ENCODE data around the gene TEAD1.

Gene TEAD1

GRCh38 chr11:12748561-12748960 lies 74.3 kb downstream of the TEAD1 start:
- no peak for TF ChIP-seq REST (IDR thresholded peaks at IDR 0.05; ENCODE audit: insufficient replicate concordance, low read depth)
- no peak for TF ChIP-seq SPI1 (IDR thresholded peaks at IDR 0.05; ENCODE audit: borderline replicate concordance, low read depth)
- no peak for TF ChIP-seq CTCF (IDR thresholded peaks at IDR 0.05; ENCODE audit: insufficient read depth, low read length)
- TF ChIP-seq GABPA (IDR thresholded peaks at IDR 0.05; ENCODE audit: low read depth): no peak
- TF ChIP-seq POLR2AphosphoS5 (IDR thresholded peaks at IDR 0.05; ENCODE audit: low read depth): no peak
- Histone ChIP-seq H3K27ac (replicated peaks) (no peak overlapping the region), H3K4me3 (replicated peaks; ENCODE audit: insufficient read depth, low read length) (no peak overlapping the region), H3K27me3 (ENCODE audit: insufficient read depth, poor library complexity, severe bottlenecking) (no peaks in the 10 kb centered on the region)
- DNase-seq (ENCODE audit: low read depth in 1 of 2, low spot score in 1 of 2): no peak

DNA sequence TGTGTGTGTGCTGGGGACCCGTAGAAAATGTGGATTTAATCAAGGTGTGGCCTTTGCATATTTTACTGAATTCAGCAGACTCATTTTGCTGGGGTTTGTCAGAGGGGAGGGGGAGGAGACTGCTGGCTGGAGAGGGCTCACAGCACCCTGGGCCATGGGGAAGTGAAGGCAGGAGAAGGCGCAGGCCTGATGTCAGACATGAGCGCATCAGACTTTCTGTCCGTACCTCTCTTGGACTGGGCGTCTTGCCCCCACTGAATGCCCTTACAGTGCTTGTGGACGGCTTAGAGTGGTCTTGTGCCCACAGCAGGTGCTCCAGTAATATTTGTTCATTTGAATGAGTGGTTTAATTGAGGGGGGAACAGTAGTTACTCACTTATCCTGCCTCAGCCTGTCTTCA lies 75.2 kb downstream of the TEAD1 start:
- Histone ChIP-seq H3K4me3 (replicated peaks; ENCODE audit: insufficient read depth, low read length) (no peak overlapping the region), H3K27me3 (ENCODE audit: insufficient read depth, poor library complexity, severe bottlenecking) (no peaks in the 10 kb centered on the region), H3K27ac (replicated peaks) (no peak overlapping the region)
- TF ChIP-seq REST (IDR thresholded peaks at IDR 0.05; ENCODE audit: insufficient replicate concordance, low read depth) (no peak), GABPA (IDR thresholded peaks at IDR 0.05; ENCODE audit: low read depth) (no peak), SPI1 (IDR thresholded peaks at IDR 0.05; ENCODE audit: borderline replicate concordance, low read depth) (no peak), POLR2AphosphoS5 (IDR thresholded peaks at IDR 0.05; ENCODE audit: low read depth) (no peak), CTCF (IDR thresholded peaks at IDR 0.05; ENCODE audit: insufficient read depth, low read length) (no peak)
- DNase-seq (ENCODE audit: low read depth in 1 of 2, low spot score in 1 of 2): no peak

- H3K27me3 ChIP-seq (ENCODE audit: insufficient read depth, poor library complexity, severe bottlenecking): no peaks in the 10 kb centered on the region
- TF ChIP-seq SPI1 (IDR thresholded peaks at IDR 0.05; ENCODE audit: borderline replicate concordance, low read depth): no peak
- no peak for TF ChIP-seq REST (IDR thresholded peaks at IDR 0.05; ENCODE audit: insufficient replicate concordance, low read depth)
- TF ChIP-seq GABPA (IDR thresholded peaks at IDR 0.05; ENCODE audit: low read depth): no peak
- TF ChIP-seq CTCF (IDR thresholded peaks at IDR 0.05; ENCODE audit: insufficient read depth, low read length): no peak
- TF ChIP-seq POLR2AphosphoS5 (IDR thresholded peaks at IDR 0.05; ENCODE audit: low read depth): no peak
- H3K27ac ChIP-seq (replicated peaks): no peak overlapping the region
- H3K4me3 ChIP-seq (replicated peaks; ENCODE audit: insufficient read depth, low read length): no peak overlapping the region
- no peak for DNase-seq (ENCODE audit: low read depth in 1 of 2, low spot score in 1 of 2)
These were observed 76.0 kb downstream of the TEAD1 start for GRCh38 chr11:12750181-12750580.
